ENCODE measurements around the gene GMNC.
"Not testable (repeated sequence)": the region's sequence is repeated elsewhere in the genome, so short reads cannot be mapped to it uniquely, and the experiment has no call there.

GRCh38 chr3:190876433-190876832 lies 13.9 kb upstream of the GMNC start:
- TF ChIP-seq CTCF, POLR2A (IDR thresholded peaks at IDR 0.05): not testable (repeated sequence)

Measured in lower leg skin (tissue), 3 donors.